HepG2 (cell line): ENCODE data around the gene LRRC27. TPM values are rescaled to one million over a fixed set of nuclear protein-coding genes. Genes with fewer than 3 reads are reported as not detected.

Experiments
- ATAC-seq: fragments of 200-7000 bp; cut with Tn5 transposase; 3 replicates; pipeline ENCODE4 v1.9.1; 2020; ENCODE audit warnings: mild to moderate bottlenecking, moderate library complexity
- BruUV-seq: library from RNA; stranded (reverse); fragments of 400-500 nt; replicated peaks from 2 replicates; lab custom pipeline; 2021; lab: Mats Ljungman, UMichigan
- CTCF ChIA-PET: fragments of 300-600 bp; formaldehyde crosslinking; extraction: SDS; loops from one replicate; lab custom pipeline; 2021; ENCODE audit warnings: low total read pairs, inconsistent platforms, low intra/inter-chr PET ratio; lab: Yijun Ruan, JAX
- POLR2A ChIA-PET: fragments of 350-600 bp; sonication (Branson Sonifier 250); formaldehyde crosslinking; loops from one replicate; lab custom pipeline; 2020; ENCODE audit warnings: antibody characterized with exemption, inconsistent platforms; lab: Yijun Ruan, JAX
- DNase-seq: peaks from one replicate; pipeline ENCODE4 v3.0.0-alpha.2; 2015; ENCODE audit warnings: low spot score
- FAIRE-seq: peaks from 3 replicates; lab custom pipeline; 2011; peaks lifted over from hg19 to GRCh38; lab: Jason Lieb, UNC
- H2AFZ ChIP-seq: one replicate; pipeline ENCODE4 v1.6.1; 2011; ENCODE audit warnings: low read length, inconsistent platforms
- H3K27ac ChIP-seq: fragments of 300-600 bp; 3 replicates; pipeline ENCODE4 v1.8.0; 2011; ENCODE audit warnings: mixed run types, mild to moderate bottlenecking, mixed read lengths, low read length, inconsistent platforms; ENCODE audit not compliant: insufficient read depth; ENCODE audit errors: extremely low read length
- H3K27me3 ChIP-seq, 2 experiments: fragments of 200-600 bp in 1 of 2; 2 replicates in 1 of 2; 3 replicates in 1 of 2; pipeline versions ENCODE4 v1.6.0 to v1.8.0; 2011; ENCODE audit warnings: low read length in 2 of 2, mild to moderate bottlenecking in 2 of 2, moderate library complexity in 2 of 2, inconsistent platforms in 1 of 2; ENCODE audit not compliant: insufficient read depth in 2 of 2, control insufficient read depth in 1 of 2
- H3K36me3 ChIP-seq, 2 experiments: fragments of 200-600 bp in 1 of 2; replicated peaks in 1 of 2; 2 replicates in 1 of 2; 3 replicates in 1 of 2; pipeline versions ENCODE4 v1.5.1 to v1.8.0; 2011; ENCODE audit warnings: low read length in 2 of 2, inconsistent platforms in 1 of 2; ENCODE audit not compliant: insufficient read depth in 2 of 2, control insufficient read depth in 1 of 2
- H3K4me1 ChIP-seq: 2 replicates; pipeline ENCODE4 v1.5.1; 2012; ENCODE audit warnings: low read length, inconsistent platforms; ENCODE audit not compliant: insufficient read depth
- H3K4me2 ChIP-seq: 2 replicates; pipeline ENCODE4 v1.6.0; 2011; ENCODE audit warnings: low read depth, low read length, inconsistent platforms
- H3K4me3 ChIP-seq, 3 experiments: fragments of 200-600 bp in 1 of 3; sonication (generic), shearing (Covaris generic) in 1 of 3; replicated peaks in 1 of 3; 2 replicates each; pipeline ENCODE4 v1.5.1; 2011 to 2016; ENCODE audit warnings: low read length in 3 of 3, inconsistent platforms in 2 of 3, low read depth in 2 of 3, mild to moderate bottlenecking in 2 of 3, control low read depth in 1 of 3, mixed read lengths in 1 of 3; ENCODE audit not compliant: insufficient read depth in 1 of 3
- H3K79me2 ChIP-seq: one replicate; pipeline ENCODE4 v1.6.1; 2011; ENCODE audit warnings: low read length, inconsistent platforms; ENCODE audit not compliant: insufficient read depth
- H3K9ac ChIP-seq: 2 replicates; pipeline ENCODE4 v1.6.0; 2011; ENCODE audit warnings: mild to moderate bottlenecking, low read depth, low read length, inconsistent platforms; ENCODE audit not compliant: insufficient read depth
- H3K9me3 ChIP-seq: 2 replicates; pipeline ENCODE4 v1.5.1; 2012; ENCODE audit warnings: mild to moderate bottlenecking, low read length
- H4K20me1 ChIP-seq: 2 replicates; pipeline ENCODE4 v1.6.0; 2011; ENCODE audit warnings: inconsistent platforms, mild to moderate bottlenecking, low read length, moderate library complexity; ENCODE audit not compliant: insufficient read depth
- HNRNPL ChIP-seq: fragments of 200-400 bp; formaldehyde crosslinking; IDR thresholded peaks from 2 replicates; pipeline ENCODE4 v1.6.1; 2017; ENCODE audit warnings: mild to moderate bottlenecking, low read depth, low read length
- ISX ChIP-seq: sonication (generic); formaldehyde crosslinking; conservative IDR thresholded peaks from 2 replicates; pipeline ENCODE4 v1.5.0; 2020; ENCODE audit warnings: missing genetic modification reagents
- LCORL ChIP-seq, 2 experiments: fragments of 450-650 bp in 1 of 2; sonication (generic) in 1 of 2; formaldehyde crosslinking in 1 of 2; IDR thresholded peaks; 2 replicates each; pipeline versions ENCODE4 v1.5.0 to v1.6.1; 2017 to 2020; ENCODE audit warnings: antibody characterized with exemption in 1 of 2, missing genetic modification reagents in 1 of 2
- MXD4 ChIP-seq: IDR thresholded peaks from 2 replicates; pipeline ENCODE4 v1.6.1; 2016; ENCODE audit warnings: mild to moderate bottlenecking, missing biosample characterization, missing genetic modification reagents
- MXI1 ChIP-seq: IDR thresholded peaks from 3 replicates; pipeline ENCODE4 v1.6.1; 2012; ENCODE audit warnings: low read depth, low read length, inconsistent platforms, borderline replicate concordance
- NFRKB ChIP-seq: fragments of 450-650 bp; IDR thresholded peaks from 2 replicates; pipeline ENCODE4 v1.6.1; 2017
- POLR2A ChIP-seq, 2 experiments: IDR thresholded peaks; 2 replicates each; pipeline ENCODE4 v1.6.1; 2011; ENCODE audit warnings: low read depth in 2 of 2, low read length in 2 of 2, mild to moderate bottlenecking in 1 of 2, moderate library complexity in 1 of 2; ENCODE audit not compliant: insufficient read depth in 1 of 2
- RAD21 ChIP-seq: fragments of 450-650 bp; formaldehyde crosslinking; IDR thresholded peaks from 2 replicates; pipeline ENCODE4 v1.5.0; 2020; ENCODE audit warnings: mild to moderate bottlenecking
- U2AF1 ChIP-seq: fragments of 200-400 bp; formaldehyde crosslinking; optimal IDR thresholded peaks from 2 replicates; pipeline ENCODE3; 2017; ENCODE audit warnings: mild to moderate bottlenecking, low read depth, low read length
- ZBTB20 ChIP-seq: sonication (generic); formaldehyde crosslinking; IDR thresholded peaks from 2 replicates; pipeline ENCODE4 v1.8.1; 2023; ENCODE audit warnings: missing genetic modification reagents, low read depth, mild to moderate bottlenecking, borderline replicate concordance
- ZNF639 ChIP-seq: conservative IDR thresholded peaks from 2 replicates; pipeline ENCODE4 v1.6.1; 2018; ENCODE audit warnings: missing genetic modification reagents
- WGBS: methylation state at CpG from one replicate; pipeline ENCODE4 v1.1.6; 2017; ENCODE audit warnings: low lambda C conversion rate; 5-methylcytosine and 5-hydroxymethylcytosine counted together
- in situ Hi-C: cut with HindIII; loops from 2 replicates; pipeline ENCODE4 v1.10.0; 2017; ENCODE audit warnings: low pct_unique_long_range_greater_than_20kb; ENCODE audit not compliant: extremely low pct_ligation_motif_present
- intact Hi-C: fragments of 100-400 bp; cut with micrococcal nuclease; formaldehyde crosslinking; loops from one replicate; pipeline ENCODE4 v1.10.0; 2022; ENCODE audit not compliant: unreplicated experiment
- polyA plus RNA-seq, 8 experiments: library from polyadenylated mRNA; depleted of rRNA in 3 of 8; stranded (reverse) in 7 of 8; unstranded in 1 of 8; fragments of >200 nt; fragmentation: Illumina TruSeq in 4 of 8; extraction: Trizol in 4 of 8; gene quantifications; 2 replicates each; pipeline versions ENCODE4 v1.2.1 to v1.2.3, GENCODE V29; 2011 to 2016; ENCODE audit warnings: low read depth in 4 of 8, missing spikeins in 1 of 8, mixed read lengths in 1 of 8; ENCODE audit not compliant: insufficient read depth in 1 of 8
- total RNA-seq, 5 experiments: library from RNA; depleted of rRNA; stranded (reverse); fragments of >200 nt; fragmentation: Illumina TruSeq; extraction: Trizol; gene quantifications; 2 replicates each; pipeline ENCODE4 v1.2.3, GENCODE V29; 2016; ENCODE audit warnings: low read depth in 1 of 5

Gene LRRC27
- total and polyA plus RNA-seq, 2 of the 13 experiments (the other 11 are each of a cell fraction or from before 2014, with no cell fraction given), result 4.2 to 4.6 TPM

GRCh38 chr10:132346806-132347205, 14.8 kb downstream of the LRRC27 start:
- 92% methylated on average over 9 of the region's 9 CpGs for WGBS
- intact Hi-C loops, result no loop called here

More at GRCh38 chr10:132346806-132347205, 14.8 kb downstream of the LRRC27 start:
- ChIA-PET POLR2A (no interaction called here), CTCF (no interaction called here)
- Histone ChIP-seq H3K4me1 (peaks cover 18% of the 10 kb centered on the region), H3K4me3 (no peak overlapping the region), H3K27me3 (no peaks in the 10 kb centered on the region), H3K9ac (no peak overlapping the region), H3K9me3 (no peaks in the 10 kb centered on the region), H3K36me3 (peaks cover 0 to under 1% of the 10 kb centered on the region in 2 experiments; a peak in 1 of 5 replicates), H4K20me1 (no peaks in the 10 kb centered on the region), H3K27ac (no peak overlapping the region), H2AFZ (no peak overlapping the region), H3K79me2 (no peaks in the 10 kb centered on the region), H3K4me2 (no peak overlapping the region)
- TF ChIP-seq HNRNPL, result no peak
- no peak for TF ChIP-seq ISX
- TF ChIP-seq LCORL (IDR thresholded peaks at IDR 0.05), result no peak
- TF ChIP-seq LCORL (CRISPR knock-in tag; IDR thresholded peaks at IDR 0.05), result no peak
- TF ChIP-seq U2AF1, result no peak
- no peak for TF ChIP-seq RAD21 (CRISPR knock-in tag)
- no peak for TF ChIP-seq MXI1
- TF ChIP-seq NFRKB, result no peak
- TF ChIP-seq ZNF639, result no peak
- no peak for TF ChIP-seq POLR2A (IDR thresholded peaks at IDR 0.05; ENCODE audit: insufficient read depth in 1 of 2, low read depth in 2 of 2, low read length in 2 of 2)
- TF ChIP-seq ZBTB20, result no peak
- no peak for TF ChIP-seq MXD4
- ATAC-seq, result no peak
- DNase-seq, result no peak
- in situ Hi-C loops, result loop anchor here (5.0 kb wide), 1 partner anchor 125 kb away; no protein-coding TSS in a partner anchor
- no TSS peak for BruUV-seq
- FAIRE-seq, result no peak
